GM12892 (cell line): ENCODE data around the gene RSL1D1.

Experiments used
- POLR2AphosphoS5 ChIP-seq: IDR thresholded peaks from 2 replicates; pipeline ENCODE4 v1.6.1; 2011; ENCODE audit warnings: low read depth, low read length, control low read depth
- TAF1 ChIP-seq: IDR thresholded peaks from 2 replicates; pipeline ENCODE4 v1.6.1; 2011; ENCODE audit warnings: low read depth, mild to moderate bottlenecking, control low read depth, low read length, borderline replicate concordance

DNA sequence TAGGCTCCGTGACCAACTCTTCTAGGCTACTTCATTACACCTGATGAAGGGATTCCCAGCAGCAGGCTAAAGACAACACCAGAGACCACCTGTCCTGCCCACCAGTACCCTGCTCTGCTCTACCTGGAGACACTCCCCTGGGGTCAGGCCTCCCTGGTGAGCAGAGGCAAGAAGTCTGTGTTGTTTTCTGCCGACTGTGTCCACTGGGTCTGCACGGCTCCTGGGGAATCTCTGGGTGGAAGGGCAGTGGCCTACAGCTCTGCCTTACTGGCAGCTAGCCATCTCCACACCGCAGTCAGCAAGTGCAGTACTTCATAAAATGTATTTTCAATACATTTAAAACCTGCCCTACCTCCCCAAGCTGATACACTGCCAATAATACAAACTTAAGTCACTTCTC is 6.8 kb downstream of the RSL1D1 start:
- TF ChIP-seq POLR2AphosphoS5 (no peak; the same call in 1 of the 2 replicates), TAF1 (no peak)
